Endothelial cell of umbilical vein (primary cell): ENCODE results near the gene CYFIP1. TPM values are rescaled to one million over a fixed set of nuclear protein-coding genes. Genes with fewer than 3 reads are reported as not detected.

ENCODE experiments used
- BruUV-seq: library from RNA; stranded (reverse); fragments of 400-500 nt; replicated peaks from 2 replicates; lab custom pipeline; 2021; lab: Mats Ljungman, UMichigan
- CTCF ChIA-PET: fragments of 300-600, 350-600 bp; sonication (Branson Sonifier 250); formaldehyde crosslinking; loops from one replicate; lab custom pipeline; 2021; ENCODE audit warnings: antibody characterized with exemption, inconsistent platforms; lab: Charles Lee
- POLR2A ChIA-PET: fragments of 300-600, 350-600 bp; sonication (Branson Sonifier 250); formaldehyde crosslinking; loops from one replicate; lab custom pipeline; 2021; ENCODE audit warnings: antibody characterized with exemption, inconsistent platforms; lab: Charles Lee
- DNase-seq: peaks from one replicate; pipeline ENCODE4 v3.0.0-alpha.2; 2011; ENCODE audit warnings: low read depth, low spot score
- FAIRE-seq: peaks from 2 replicates; lab custom pipeline; 2011; peaks lifted over from hg19 to GRCh38; lab: Jason Lieb, UNC
- H2AFZ ChIP-seq: 2 replicates; pipeline ENCODE4 v1.6.0; 2012; ENCODE audit warnings: low read depth, low read length, control low read depth, inconsistent platforms
- H3K27ac ChIP-seq: 2 replicates; pipeline ENCODE4 v1.5.1; 2011; ENCODE audit warnings: low read depth, mild to moderate bottlenecking, control low read depth, low read length, moderate library complexity; ENCODE audit not compliant: insufficient read depth
- H3K27me3 ChIP-seq, 2 experiments: 2 replicates each; pipeline versions ENCODE4 v1.6.0 to v1.6.1; 2011; ENCODE audit warnings: low read length in 2 of 2, mixed read lengths in 1 of 2; ENCODE audit not compliant: control insufficient read depth in 2 of 2, insufficient read depth in 2 of 2
- H3K36me3 ChIP-seq, 2 experiments: 2 replicates in 1 of 2; 3 replicates in 1 of 2; pipeline ENCODE4 v1.5.1; 2011; ENCODE audit warnings: low read length in 2 of 2, mild to moderate bottlenecking in 1 of 2, moderate library complexity in 1 of 2; ENCODE audit not compliant: control insufficient read depth in 2 of 2, insufficient read depth in 2 of 2; ENCODE audit errors: extremely low read depth in 1 of 2
- H3K4me1 ChIP-seq: 3 replicates; pipeline ENCODE4 v1.5.1; 2011; ENCODE audit warnings: mild to moderate bottlenecking, low read length; ENCODE audit not compliant: control insufficient read depth, insufficient read depth; ENCODE audit errors: extremely low read depth
- H3K4me2 ChIP-seq: 2 replicates; pipeline ENCODE4 v1.6.1; 2011; ENCODE audit warnings: low read length, control low read depth, mixed read lengths; ENCODE audit not compliant: insufficient read depth
- H3K4me3 ChIP-seq, 3 experiments: fragments of 200-600 bp in 1 of 3; sonication (generic), shearing (Covaris generic) in 1 of 3; replicated peaks in 1 of 3; 2 replicates each; pipeline ENCODE4 v1.5.1; 2011 to 2016; ENCODE audit warnings: control low read depth in 3 of 3, low read length in 3 of 3, mild to moderate bottlenecking in 2 of 3, inconsistent platforms in 1 of 3, low read depth in 1 of 3, moderate library complexity in 1 of 3; ENCODE audit not compliant: insufficient read depth in 1 of 3
- H3K79me2 ChIP-seq: 2 replicates; pipeline ENCODE4 v1.6.0; 2012; ENCODE audit warnings: low read length, inconsistent platforms; ENCODE audit not compliant: control insufficient read depth, insufficient read depth
- H3K9ac ChIP-seq: replicated peaks from 2 replicates; pipeline ENCODE3; 2011; ENCODE audit warnings: low read length, control low read depth; ENCODE audit not compliant: insufficient read depth; ENCODE audit errors: extremely low read depth
- H3K9me1 ChIP-seq: replicated peaks from 3 replicates; pipeline ENCODE4 v1.6.0; 2011; ENCODE audit warnings: mild to moderate bottlenecking, low read length; ENCODE audit not compliant: control insufficient read depth, insufficient read depth; ENCODE audit errors: extremely low read depth
- H3K9me3 ChIP-seq: replicated peaks from 2 replicates; pipeline ENCODE4 v1.5.1; 2012; ENCODE audit warnings: low read length, inconsistent platforms; ENCODE audit not compliant: control insufficient read depth, insufficient read depth
- H4K20me1 ChIP-seq: replicated peaks from 2 replicates; pipeline ENCODE3; 2011; ENCODE audit warnings: mild to moderate bottlenecking, low read length; ENCODE audit not compliant: control insufficient read depth, insufficient read depth; ENCODE audit errors: extremely low read depth
- CTCF ChIP-seq, 2 donors: IDR thresholded peaks; 1 replicate in 1 of 2; 2 replicates in 1 of 2; pipeline ENCODE4 v1.5.1; 2011; ENCODE audit warnings: low read length in 2 of 2, mild to moderate bottlenecking in 2 of 2, moderate library complexity in 2 of 2, control low read depth in 1 of 2, inconsistent platforms in 1 of 2, low read depth in 1 of 2; ENCODE audit not compliant: insufficient read depth in 1 of 2; ENCODE audit errors: extremely low read depth in 1 of 2
- EZH2 ChIP-seq: IDR thresholded peaks from 2 replicates; pipeline ENCODE4 v1.6.1; 2012; ENCODE audit warnings: borderline replicate concordance, low read depth, mild to moderate bottlenecking, moderate library complexity, low read length, inconsistent platforms; ENCODE audit not compliant: severe bottlenecking
- FOS ChIP-seq: IDR thresholded peaks from 2 replicates; pipeline ENCODE4 v1.6.1; 2011; ENCODE audit warnings: mild to moderate bottlenecking, low read length, moderate library complexity, borderline replicate concordance; ENCODE audit not compliant: insufficient read depth
- GATA2 ChIP-seq: IDR thresholded peaks from 2 replicates; pipeline ENCODE4 v1.7.0; 2011; ENCODE audit warnings: low read depth, mild to moderate bottlenecking, moderate library complexity, mixed read lengths, low read length; ENCODE audit not compliant: insufficient read length, insufficient read depth
- JUN ChIP-seq: IDR thresholded peaks from 2 replicates; pipeline ENCODE4 v1.6.1; 2011; ENCODE audit warnings: borderline replicate concordance, low read depth; ENCODE audit not compliant: insufficient read length, insufficient read depth
- MAX ChIP-seq: IDR thresholded peaks from 2 replicates; pipeline ENCODE4 v1.6.1; 2011; ENCODE audit not compliant: insufficient read depth, insufficient read length
- MYC ChIP-seq: IDR thresholded peaks from one replicate; pipeline ENCODE4 v1.6.1; 2011; ENCODE audit warnings: mild to moderate bottlenecking, low read depth, low read length
- POLR2A ChIP-seq: IDR thresholded peaks from 2 replicates; pipeline ENCODE4 v1.6.1; 2012; ENCODE audit warnings: low read depth, mild to moderate bottlenecking, control low read depth, low read length
- POLR2AphosphoS5 ChIP-seq: IDR thresholded peaks from 2 replicates; pipeline ENCODE4 v1.6.1; 2012; ENCODE audit warnings: low read depth, mild to moderate bottlenecking, control low read depth, low read length, moderate library complexity; ENCODE audit not compliant: insufficient read depth
- dilution Hi-C: fragments of 300-500 bp; cut with MboI; formaldehyde crosslinking; loops from one replicate; pipeline ENCODE4 v1.15.0; 2019; ENCODE audit warnings: low sequenced_read_pairs; ENCODE audit not compliant: extremely low pct_ligation_motif_present
- intact Hi-C: fragments of 100-400 bp; cut with micrococcal nuclease; formaldehyde crosslinking; loops from one replicate; pipeline ENCODE4 v1.10.0; 2022
- polyA plus RNA-seq, 4 experiments: library from polyadenylated mRNA; depleted of rRNA in 3 of 4; stranded (reverse) in 3 of 4; unstranded in 1 of 4; fragments of >200 nt; gene quantifications; 2 replicates each; pipeline versions ENCODE4 v1.2.1 to v1.2.3, GENCODE V29; 2011 to 2012; ENCODE audit warnings: missing spikeins in 1 of 4
- total RNA-seq: library from RNA; stranded (reverse); gene quantifications from 2 replicates; pipeline ENCODE4 v1.2.3, GENCODE V29; 2021

CYFIP1 gene
- total and polyA plus RNA-seq, 2 donors (not counting 3 experiments of a cell fraction or from before 2014, with no cell fraction given): 81.4 to 158 TPM

- intact Hi-C loops: no loop called here
These were observed 1.1 kb upstream of the CYFIP1 start for GRCh38 chr15:22981051-22981840.

More at GRCh38 chr15:22981051-22981840, 1.1 kb upstream of the CYFIP1 start:
- FAIRE-seq: no peak
- no peaks in the 10 kb centered on the region for H3K36me3 ChIP-seq
- H3K27ac ChIP-seq: no peak overlapping the region
- dilution Hi-C loops: no loop called here
- H2AFZ ChIP-seq: peak overlapping the region; percentile 98
- peak overlapping the region; percentile 68 for H3K9ac ChIP-seq
- TF ChIP-seq JUN (no peak), POLR2A (no peak), CTCF (IDR thresholded peaks at IDR 0.05; ENCODE audit: extremely low read depth in 1 of 2, insufficient read depth in 1 of 2, low read depth in 1 of 2, low read length in 2 of 2) (no peak), MAX (no peak), POLR2AphosphoS5 (no peak), GATA2 (no peak), FOS (no peak), EZH2 (no peak), MYC (no peak)
- H3K9me3 ChIP-seq: no peaks in the 10 kb centered on the region
- peak; percentile 34 for DNase-seq
- CTCF ChIA-PET: interaction anchor here (1.1 to 1.3 kb wide), 3 partner anchors 50 to 93 kb away, joined by 3 to 4 read pairs (median 3); no protein-coding TSS in a partner anchor
- peak overlapping the region; percentile 64 to 80 (median 72) for H3K4me3 ChIP-seq
- no peaks in the 10 kb centered on the region for H3K27me3 ChIP-seq
- peaks cover 9% of the 10 kb centered on the region for H3K4me1 ChIP-seq
- POLR2A ChIA-PET: interaction anchor here (0.6 kb wide), 1 partner anchor 60 kb away, joined by 6 read pairs; no protein-coding TSS in a partner anchor
- TSS peak; percentile 38 for BruUV-seq
- H3K4me2 ChIP-seq: peak overlapping the region; percentile 86
- H4K20me1 ChIP-seq: no peaks in the 10 kb centered on the region
- H3K79me2 ChIP-seq: peaks cover 32% of the 10 kb centered on the region
- H3K9me1 ChIP-seq: no peaks in the 10 kb centered on the region
